ENCODE measurements around the gene DNAH6.

DNA sequence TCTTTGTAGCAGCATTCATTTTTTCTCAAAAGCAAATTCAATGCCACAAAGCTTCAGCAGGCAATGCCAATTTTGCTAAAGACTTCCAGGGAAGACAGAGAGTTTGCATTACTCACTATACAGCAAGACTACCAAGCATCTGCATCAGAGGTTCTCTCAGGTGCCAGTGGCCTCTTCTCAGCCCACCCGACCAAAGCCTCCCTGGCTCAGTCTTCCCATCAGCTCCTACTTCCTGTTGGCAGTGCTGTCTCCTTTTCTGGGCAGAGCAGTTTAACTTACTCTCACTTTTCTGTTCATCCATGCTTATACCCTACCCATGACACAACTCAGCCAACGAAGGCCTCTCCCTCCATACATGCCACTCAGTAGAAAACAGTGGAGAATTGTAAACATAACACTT lies 207.5 kb downstream of the DNAH6 start:
- TF ChIP-seq, protein P1, sequence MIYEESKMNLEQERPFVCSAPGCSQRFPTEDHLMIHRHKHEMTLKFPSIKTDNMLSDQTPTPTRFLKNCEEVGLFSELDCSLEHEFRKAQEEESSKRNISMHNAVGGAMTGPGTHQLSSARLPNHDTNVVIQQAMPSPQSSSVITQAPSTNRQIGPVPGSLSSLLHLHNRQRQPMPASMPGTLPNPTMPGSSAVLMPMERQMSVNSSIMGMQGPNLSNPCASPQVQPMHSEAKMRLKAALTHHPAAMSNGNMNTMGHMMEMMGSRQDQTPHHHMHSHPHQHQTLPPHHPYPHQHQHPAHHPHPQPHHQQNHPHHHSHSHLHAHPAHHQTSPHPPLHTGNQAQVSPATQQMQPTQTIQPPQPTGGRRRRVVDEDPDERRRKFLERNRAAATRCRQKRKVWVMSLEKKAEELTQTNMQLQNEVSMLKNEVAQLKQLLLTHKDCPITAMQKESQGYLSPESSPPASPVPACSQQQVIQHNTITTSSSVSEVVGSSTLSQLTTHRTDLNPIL (CRISPR knock-in tag; IDR thresholded peaks at IDR 0.05; ENCODE audit: low read depth): no peak
- TF ChIP-seq ZNF70 (CRISPR knock-in tag; IDR thresholded peaks at IDR 0.05): no peak
- no peak for TF ChIP-seq ARNTL (CRISPR knock-in tag; IDR thresholded peaks at IDR 0.05; ENCODE audit: borderline replicate concordance, low read depth)
- TF ChIP-seq TCF4 (CRISPR knock-in tag; IDR thresholded peaks at IDR 0.05; ENCODE audit: borderline replicate concordance): no peak
- TF ChIP-seq, protein P2, sequence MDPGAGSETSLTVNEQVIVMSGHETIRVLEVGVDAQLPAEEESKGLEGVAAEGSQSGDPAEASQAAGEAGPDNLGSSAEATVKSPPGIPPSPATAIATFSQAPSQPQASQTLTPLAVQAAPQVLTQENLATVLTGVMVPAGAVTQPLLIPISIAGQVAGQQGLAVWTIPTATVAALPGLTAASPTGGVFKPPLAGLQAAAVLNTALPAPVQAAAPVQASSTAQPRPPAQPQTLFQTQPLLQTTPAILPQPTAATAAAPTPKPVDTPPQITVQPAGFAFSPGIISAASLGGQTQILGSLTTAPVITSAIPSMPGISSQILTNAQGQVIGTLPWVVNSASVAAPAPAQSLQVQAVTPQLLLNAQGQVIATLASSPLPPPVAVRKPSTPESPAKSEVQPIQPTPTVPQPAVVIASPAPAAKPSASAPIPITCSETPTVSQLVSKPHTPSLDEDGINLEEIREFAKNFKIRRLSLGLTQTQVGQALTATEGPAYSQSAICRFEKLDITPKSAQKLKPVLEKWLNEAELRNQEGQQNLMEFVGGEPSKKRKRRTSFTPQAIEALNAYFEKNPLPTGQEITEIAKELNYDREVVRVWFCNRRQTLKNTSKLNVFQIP (CRISPR knock-in tag; IDR thresholded peaks at IDR 0.05; ENCODE audit: borderline replicate concordance, low read depth): no peak
- TF ChIP-seq BACH2 (CRISPR knock-in tag; IDR thresholded peaks at IDR 0.05; ENCODE audit: borderline replicate concordance): no peak

Data from SK-N-SH treated with all-trans-retinoic acid at 6 μM for 48 hours (cell line).